HG03565 (cell line): ENCODE data around the gene P2RX7.
"Not testable (repeated sequence)": the region's sequence is repeated elsewhere in the genome, so short reads cannot be mapped to it uniquely, and the experiment has no call there.

Experiments used
- ATAC-seq: cut with Tn5 transposase; IDR thresholded peaks from one replicate; pipeline ENCODE4 v1.9.1; 2021; ENCODE audit warnings: mild to moderate bottlenecking, moderate library complexity; ENCODE audit not compliant: unreplicated experiment

Gene P2RX7

DNA sequence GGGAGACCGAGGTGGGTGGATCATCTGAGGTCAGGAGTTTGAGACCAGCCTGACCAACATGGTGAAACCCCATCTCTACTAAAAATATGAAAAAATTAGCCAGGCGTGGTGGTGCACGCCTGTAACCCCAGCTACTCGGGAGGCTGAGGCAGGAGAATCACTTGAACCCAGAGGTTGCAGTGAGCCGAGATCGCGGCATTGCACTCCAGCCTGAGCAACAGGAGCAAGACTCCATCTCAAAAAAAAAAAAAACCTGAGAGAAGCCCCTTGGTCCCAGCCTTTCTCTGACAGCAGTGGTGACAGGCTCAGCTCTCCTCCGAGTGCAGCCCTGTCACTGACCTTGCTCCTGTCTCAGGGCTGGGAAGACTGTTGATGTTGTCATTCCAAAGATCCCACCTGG lies 94.2 kb downstream of the P2RX7 start:
- not testable (repeated sequence) for ATAC-seq

DNA sequence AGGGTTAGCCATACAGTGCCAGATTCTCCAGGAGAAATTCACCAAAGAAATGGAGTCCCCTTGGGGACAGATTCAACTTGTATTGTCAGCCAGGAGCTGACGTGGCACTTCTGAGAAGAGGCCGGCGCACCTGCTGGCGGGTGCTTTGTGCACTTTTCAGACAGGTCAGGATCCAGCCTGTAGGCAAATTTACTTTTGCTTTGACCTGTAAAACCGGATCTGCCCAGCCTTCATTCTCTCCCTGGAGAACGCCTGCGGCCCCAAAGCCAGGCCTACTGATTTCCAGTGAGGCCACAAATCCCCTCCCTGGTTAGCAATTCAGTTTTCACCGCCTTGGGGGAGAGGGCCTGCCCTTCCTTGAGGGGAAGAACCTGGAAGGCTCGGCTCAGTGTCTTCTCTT lies 94.6 kb downstream of the P2RX7 start:
- ATAC-seq, result peak; percentile 33

DNA sequence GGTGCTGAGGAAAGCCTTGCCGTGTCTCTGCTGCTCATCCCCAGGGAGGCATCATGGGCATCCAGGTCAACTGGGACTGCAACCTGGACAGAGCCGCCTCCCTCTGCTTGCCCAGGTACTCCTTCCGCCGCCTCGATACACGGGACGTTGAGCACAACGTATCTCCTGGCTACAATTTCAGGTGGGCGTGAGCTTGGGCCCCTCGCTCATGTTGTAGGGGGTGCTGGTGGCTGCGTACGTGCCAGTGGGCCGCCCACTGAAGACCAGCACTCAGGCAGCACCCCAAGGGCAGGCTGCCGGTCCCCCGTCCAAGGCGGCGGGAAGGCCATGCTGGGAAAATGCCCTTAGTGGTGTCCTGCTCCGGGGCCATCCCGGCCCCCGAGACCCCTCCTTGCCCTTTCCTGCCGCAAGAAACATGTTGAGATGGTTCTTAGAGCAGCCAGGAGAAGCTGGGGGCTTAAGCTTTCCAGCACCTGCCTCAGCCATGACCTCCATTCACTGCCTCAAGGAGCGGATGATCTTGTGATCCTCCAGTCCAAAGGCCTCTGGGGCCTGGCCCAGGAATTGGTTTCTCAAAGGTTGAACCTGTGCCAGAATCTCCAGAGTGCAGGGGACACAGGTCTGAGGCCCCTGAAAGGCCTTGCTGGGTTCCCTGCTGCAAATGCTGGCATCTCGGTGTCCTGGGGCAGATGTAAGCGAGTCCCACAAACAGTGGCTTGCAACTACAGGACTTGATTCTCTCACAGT lies 96.4 kb downstream of the P2RX7 start:
- ATAC-seq, result no peak

DNA sequence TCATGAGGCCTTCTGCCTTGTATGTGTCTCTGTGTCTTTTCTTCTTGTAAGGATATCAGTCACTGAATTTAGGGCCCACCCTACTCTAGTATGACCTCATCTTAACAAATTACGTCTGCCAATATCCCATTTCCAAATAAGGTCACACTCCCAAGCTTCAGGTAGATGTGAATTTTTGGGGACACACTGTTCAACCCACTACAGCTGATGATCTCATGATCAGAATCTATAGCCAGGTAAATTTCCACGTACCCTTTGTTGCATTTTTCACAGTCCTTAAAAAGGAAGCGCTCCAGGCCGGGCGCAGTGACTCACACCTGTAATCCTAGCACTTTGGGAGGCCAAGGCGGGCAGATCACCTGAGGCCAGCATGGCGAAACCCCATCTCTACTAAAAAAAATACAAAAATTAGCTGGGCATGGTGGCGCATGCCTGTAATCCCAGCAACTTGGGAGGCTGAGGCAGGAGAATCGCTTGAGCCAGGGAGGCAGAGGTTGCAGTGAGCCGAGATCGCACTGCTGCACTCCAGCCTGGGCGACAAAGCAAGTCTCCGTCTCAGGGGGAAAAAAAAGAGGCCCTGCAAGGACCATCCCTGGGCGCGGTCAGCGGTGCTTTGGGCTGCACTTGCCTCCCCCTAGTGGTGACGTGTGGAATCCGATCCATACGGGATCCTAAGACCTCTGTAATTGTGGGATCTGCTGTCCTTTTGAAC lies 97.3 kb downstream of the P2RX7 start:
- ATAC-seq, result not testable (repeated sequence)

DNA sequence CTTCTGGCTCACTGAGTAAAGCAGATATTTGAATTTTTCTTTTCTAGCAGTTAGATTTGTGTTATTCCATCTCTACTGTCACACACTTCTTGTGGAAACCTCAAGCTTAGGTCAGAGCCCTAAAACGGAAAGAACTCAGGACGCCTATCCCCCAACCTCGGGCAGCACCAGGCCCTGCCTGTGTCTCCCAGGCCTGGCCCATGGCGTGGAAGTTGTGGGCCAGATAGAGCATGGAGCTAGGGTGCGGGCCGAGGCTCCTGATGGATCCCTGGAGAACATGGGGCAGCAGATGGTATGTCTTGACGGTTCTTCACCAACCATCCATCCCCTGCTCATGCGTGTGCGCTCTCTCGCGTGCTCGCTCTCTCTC lies 97.8 kb downstream of the P2RX7 start:
- no peak for ATAC-seq

DNA sequence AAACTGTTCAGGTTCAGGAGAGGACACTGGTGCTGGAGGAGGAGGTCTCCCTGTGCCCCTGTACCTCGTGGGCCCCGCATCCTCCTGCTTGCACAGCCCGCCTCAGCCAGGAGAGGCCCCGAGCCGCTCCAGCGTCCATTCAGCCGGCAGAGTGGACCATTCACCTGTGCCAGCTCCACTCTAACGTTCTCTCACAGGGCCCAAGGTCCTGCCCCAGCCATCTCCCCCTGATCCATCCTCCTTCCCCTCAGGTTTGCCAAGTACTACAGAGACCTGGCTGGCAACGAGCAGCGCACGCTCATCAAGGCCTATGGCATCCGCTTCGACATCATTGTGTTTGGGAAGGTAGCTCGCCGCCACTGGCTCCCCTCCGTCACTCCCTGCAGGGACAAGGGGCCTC lies 99.5 kb downstream of the P2RX7 start:
- no peak for ATAC-seq

DNA sequence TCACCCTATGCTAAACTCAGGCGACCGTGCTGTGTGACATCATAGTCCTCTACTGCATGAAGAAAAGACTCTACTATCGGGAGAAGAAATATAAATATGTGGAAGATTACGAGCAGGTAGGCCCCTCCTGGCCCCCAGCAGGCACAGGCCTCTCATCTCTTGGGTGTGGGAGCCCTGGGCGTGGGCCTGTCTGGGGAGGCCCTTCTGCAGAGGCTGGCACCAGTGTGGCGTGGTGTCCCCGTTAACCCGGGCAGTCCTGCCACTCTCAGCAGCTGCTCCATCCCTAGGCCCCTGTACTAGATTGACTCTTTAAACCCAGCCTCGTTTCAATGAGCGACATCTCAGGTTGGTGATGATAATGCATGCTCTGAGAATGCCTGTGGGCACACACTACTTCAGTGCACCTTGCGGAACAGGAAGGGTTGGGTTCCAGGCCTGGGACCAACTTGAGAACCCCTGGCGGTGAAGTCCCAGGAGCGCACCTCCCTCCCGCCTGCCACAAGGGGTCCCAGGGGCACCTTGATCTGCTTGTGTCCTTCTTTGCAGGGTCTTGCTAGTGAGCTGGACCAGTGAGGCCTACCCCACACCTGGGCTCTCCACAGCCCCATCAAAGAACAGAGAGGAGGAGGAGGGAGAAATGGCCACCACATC lies 100.4 kb downstream of the P2RX7 start:
- ATAC-seq, result no peak

DNA sequence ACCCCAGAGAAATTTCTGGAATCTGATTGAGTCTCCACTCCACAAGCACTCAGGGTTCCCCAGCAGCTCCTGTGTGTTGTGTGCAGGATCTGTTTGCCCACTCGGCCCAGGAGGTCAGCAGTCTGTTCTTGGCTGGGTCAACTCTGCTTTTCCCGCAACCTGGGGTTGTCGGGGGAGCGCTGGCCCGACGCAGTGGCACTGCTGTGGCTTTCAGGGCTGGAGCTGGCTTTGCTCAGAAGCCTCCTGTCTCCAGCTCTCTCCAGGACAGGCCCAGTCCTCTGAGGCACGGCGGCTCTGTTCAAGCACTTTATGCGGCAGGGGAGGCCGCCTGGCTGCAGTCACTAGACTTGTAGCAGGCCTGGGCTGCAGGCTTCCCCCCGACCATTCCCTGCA lies 100.9 kb downstream of the P2RX7 start:
- ATAC-seq, result no peak

DNA sequence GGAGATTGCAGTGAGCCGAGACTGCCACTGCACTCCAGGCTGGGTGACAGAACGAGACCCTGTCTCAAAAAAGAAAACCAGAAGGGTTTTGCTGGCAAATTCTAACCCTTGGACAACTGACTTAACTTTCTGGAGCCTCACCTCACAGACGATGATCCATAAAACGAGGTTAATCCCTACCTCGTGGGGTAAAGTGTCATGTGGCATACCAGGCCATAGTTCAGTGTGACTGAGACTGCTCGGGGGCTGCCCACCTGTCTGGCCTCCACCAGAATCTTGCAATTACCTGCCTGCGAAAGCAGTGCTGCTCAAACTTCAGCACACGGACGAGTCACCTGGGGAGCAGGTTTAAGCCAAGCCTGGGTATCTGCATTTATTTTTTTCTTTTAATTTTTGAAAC lies 104.1 kb downstream of the P2RX7 start:
- no peak for ATAC-seq

DNA sequence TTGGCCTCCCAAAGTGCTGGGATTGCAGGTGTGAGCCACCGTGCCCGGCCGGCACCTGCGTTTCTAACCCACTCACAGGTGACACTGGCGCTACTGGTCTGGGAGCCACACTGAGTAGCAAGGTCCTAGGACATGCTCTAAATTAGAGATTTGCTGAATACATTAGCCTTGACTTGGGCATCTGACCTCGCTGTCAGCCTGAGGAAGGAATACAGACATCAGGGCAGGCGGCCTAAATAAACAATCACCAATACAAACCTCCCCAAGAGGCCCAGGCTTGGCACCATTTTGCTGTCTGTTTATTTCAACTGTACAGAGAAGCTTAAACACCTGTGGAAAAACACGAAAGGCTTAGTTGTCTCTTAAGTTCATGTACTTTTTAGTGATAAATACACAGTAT lies 104.7 kb downstream of the P2RX7 start:
- no peak for ATAC-seq
